NCI-H2171 treated with DMSO at 0.1 percent for 48 hours (cell line): ENCODE data around the gene TRAIP.

Source experiments
- DNase-seq: peaks from one replicate; lab custom pipeline; 2025; lab: John Stamatoyannopoulos, UW

TRAIP gene

GRCh38 chr3:49813497-49814174 is 42.7 kb downstream of the TRAIP start, which contains the start of gene UBA7:
UBA7 (minus strand) TSS chr3:49813953; CDS start chr3:49813787, 166 bp downstream.
- no peak for DNase-seq

GRCh38 chr3:49812916-49813496 is 43.4 kb downstream of the TRAIP start:
- DNase-seq = no peak

GRCh38 chr3:49807431-49808114 is 48.8 kb downstream of the TRAIP start:
- no peak for DNase-seq

GRCh38 chr3:49806850-49807249 is 49.5 kb downstream of the TRAIP start:
- no peak for DNase-seq

- DNase-seq = no peak
These were observed 50.3 kb downstream of the TRAIP start for GRCh38 chr3:49805897-49806701.

- peak; percentile 83 for DNase-seq
These were observed 51.0 kb downstream of the TRAIP start for GRCh38 chr3:49805367-49805782.

GRCh38 chr3:49804141-49805041 is 52.0 kb downstream of the TRAIP start:
- DNase-seq = no peak

GRCh38 chr3:49803465-49804140 is 52.8 kb downstream of the TRAIP start:
- peak; percentile 74 for DNase-seq

- DNase-seq = peak; percentile 70
These were observed 53.5 kb downstream of the TRAIP start, which contains the start of gene INKA1 for GRCh38 chr3:49802719-49803464. INKA1 (plus strand) TSS chr3:49803261; CDS start chr3:49803393, 132 bp downstream.

GRCh38 chr3:49801160-49801559 is 55.2 kb downstream of the TRAIP start:
- no peak for DNase-seq

- DNase-seq = no peak
These were observed 56.6 kb downstream of the TRAIP start, which contains the start of gene CDHR4 for GRCh38 chr3:49799761-49800160. CDHR4 (minus strand) TSS chr3:49799873; CDS start chr3:49799812, 61 bp downstream.

GRCh38 chr3:49799105-49799504 is 57.3 kb downstream of the TRAIP start:
- no peak for DNase-seq

GRCh38 chr3:49794926-49795905 is 61.1 kb downstream of the TRAIP start:
- DNase-seq = no peak

- DNase-seq = no peak
These were observed 61.9 kb downstream of the TRAIP start for GRCh38 chr3:49794431-49794830.

- no peak for DNase-seq
These were observed 62.8 kb downstream of the TRAIP start for GRCh38 chr3:49793486-49794085.

GRCh38 chr3:49792371-49793150 is 63.8 kb downstream of the TRAIP start:
- no peak for DNase-seq

GRCh38 chr3:49791571-49791970 is 64.8 kb downstream of the TRAIP start:
- no peak for DNase-seq
